PC-9 (cell line): ENCODE data around the gene TRAPPC5. TPM values are rescaled to one million over a fixed set of nuclear protein-coding genes. Genes with fewer than 3 reads are reported as not detected.

Source experiments
- BruUV-seq: library from RNA; stranded (reverse); fragments of 400-500 nt; replicated peaks from 2 replicates; lab custom pipeline; 2021; lab: Mats Ljungman, UMichigan
- CTCF ChIA-PET: fragments of 300-600 bp; sonication (Branson Sonifier 250); formaldehyde crosslinking; loops from one replicate; lab custom pipeline; 2022; ENCODE audit warnings: antibody characterized with exemption; lab: Charles Lee
- POLR2A ChIA-PET: fragments of 300-600 bp; sonication (Branson Sonifier 250); formaldehyde crosslinking; loops from one replicate; lab custom pipeline; 2022; ENCODE audit warnings: antibody characterized with exemption; ENCODE audit not compliant: unreplicated experiment; lab: Charles Lee
- DNase-seq, 2 experiments: peaks; one replicate each; pipeline versions ENCODE4 v3.0.0 to v3.0.0-alpha.2; 2015 to 2022; ENCODE audit warnings: mixed read lengths in 1 of 2
- H2AFZ ChIP-seq: fragments of 200-600 bp; sonication (generic); 2 replicates; pipeline ENCODE4 v1.8.1; 2017; ENCODE audit warnings: antibody characterized with exemption
- H3F3A ChIP-seq: fragments of 200-600 bp; sonication (generic); 2 replicates; pipeline ENCODE4 v1.8.1; 2017; ENCODE audit warnings: antibody characterized with exemption, mild to moderate bottlenecking, low read depth; ENCODE audit not compliant: insufficient read depth
- H3K27ac ChIP-seq: fragments of 200-600 bp; sonication (generic); 2 replicates; pipeline ENCODE4 v1.6.1; 2016; ENCODE audit warnings: mixed run types
- H3K27me3 ChIP-seq: fragments of 200-600 bp; sonication (generic); 2 replicates; pipeline ENCODE4 v1.6.1; 2016; ENCODE audit warnings: low read depth, mixed run types; ENCODE audit not compliant: insufficient read depth
- H3K36me3 ChIP-seq: fragments of 200-600 bp; sonication (generic); 2 replicates; pipeline ENCODE4 v1.6.1; 2016; ENCODE audit warnings: low read depth, mixed run types
- H3K4me1 ChIP-seq: fragments of 200-600 bp; sonication (generic); replicated peaks from 2 replicates; pipeline ENCODE4 v1.6.1; 2016; ENCODE audit warnings: mixed run types; ENCODE audit not compliant: insufficient read depth
- H3K4me2 ChIP-seq: fragments of 200-600 bp; sonication (generic); 2 replicates; pipeline ENCODE4 v1.6.1; 2017; ENCODE audit warnings: mixed run types
- H3K4me3 ChIP-seq: fragments of 200-600 bp; sonication (generic); 2 replicates; pipeline ENCODE4 v1.6.1; 2016; ENCODE audit warnings: mixed run types
- H3K79me2 ChIP-seq: fragments of 200-600 bp; sonication (generic); 2 replicates; pipeline ENCODE4 v1.6.1; 2017; ENCODE audit warnings: low read depth, mixed run types
- H3K9me2 ChIP-seq: fragments of 200-600 bp; sonication (generic); 2 replicates; pipeline ENCODE4 v1.8.1; 2017; ENCODE audit warnings: mild to moderate bottlenecking; ENCODE audit not compliant: insufficient read depth
- H3K9me3 ChIP-seq: fragments of 200-600 bp; sonication (generic); 2 replicates; pipeline ENCODE4 v1.8.1; 2016; ENCODE audit warnings: low read depth; ENCODE audit not compliant: insufficient read depth
- H4K20me1 ChIP-seq: fragments of 200-600 bp; sonication (generic); 2 replicates; pipeline ENCODE4 v1.8.1; 2017; ENCODE audit not compliant: insufficient read depth
- CTCF ChIP-seq: fragments of 200-600 bp; sonication (generic); conservative IDR thresholded peaks from 2 replicates; pipeline ENCODE4 v1.6.1; 2017; ENCODE audit warnings: mixed run types, antibody characterized with exemption, mild to moderate bottlenecking, moderate library complexity
- EZH2 ChIP-seq: fragments of 200-600 bp; sonication (generic); IDR thresholded peaks from 2 replicates; pipeline ENCODE4 v1.8.0; 2017; ENCODE audit warnings: antibody characterized with exemption, low read depth
- intact Hi-C: fragments of 100-400 bp; cut with micrococcal nuclease; formaldehyde crosslinking; loops from one replicate; pipeline ENCODE4 v1.10.0; 2022; ENCODE audit not compliant: unreplicated experiment
- total RNA-seq: library from RNA; stranded (reverse); gene quantifications from 2 replicates; pipeline ENCODE4 v1.2.3, GENCODE V29; 2021

Gene TRAPPC5
- total RNA-seq, 1 experiment from 2014 or later: 103 TPM

GRCh38 chr19:7674010-7675005 is 6.3 kb upstream of the TRAPPC5 start:
- TF ChIP-seq EZH2 (no peak), CTCF (no peak)
- POLR2A ChIA-PET: no interaction called here
- Histone ChIP-seq H3K9me3 (0 out of 2 replicates have a peak, but pooled peaks cover 3% of the 10 kb centered on the region), H3K4me1 (peaks cover 11% of the 10 kb centered on the region; the same call in 1 of the 2 replicates), H3F3A (peaks cover 7% of the 10 kb centered on the region; the same call in 1 of the 2 replicates), H2AFZ (0 out of 2 replicates have a peak overlapping the region, but pooled peaks have one; percentile 18), H3K79me2 (no peaks in the 10 kb centered on the region), H4K20me1 (no peaks in the 10 kb centered on the region), H3K36me3 (no peaks in the 10 kb centered on the region), H3K4me2 (peak overlapping the region; percentile 53), H3K9me2 (no peaks in the 10 kb centered on the region), H3K4me3 (no peak overlapping the region; the same call in 1 of the 2 replicates), H3K27me3 (peaks cover 73% of the 10 kb centered on the region), H3K27ac (no peak overlapping the region)
- intact Hi-C loops: loop anchor here (10.0 kb wide), 2 partner anchors 250 to 320 kb away; partner anchors contain the start of genes CTXN1 and SNAPC2
- no TSS peak for BruUV-seq
- peak; percentile 33 to 66 for DNase-seq
- CTCF ChIA-PET: interaction anchor here (0.6 kb wide), 1 partner anchor 188 kb away, joined by 3 read pairs; no protein-coding TSS in a partner anchor

- Histone ChIP-seq H3K79me2 (peaks cover 7% of the 10 kb centered on the region), H3K4me1 (peaks cover 16% of the 10 kb centered on the region; the same call in 1 of the 2 replicates), H3K36me3 (no peaks in the 10 kb centered on the region), H3F3A (peaks cover 7% of the 10 kb centered on the region; the same call in 1 of the 2 replicates), H3K9me2 (no peaks in the 10 kb centered on the region), H3K4me2 (peak overlapping the region; percentile 51), H4K20me1 (no peaks in the 10 kb centered on the region), H3K4me3 (no peak overlapping the region), H3K27me3 (peaks cover 56% of the 10 kb centered on the region), H3K9me3 (0 out of 2 replicates have a peak, but pooled peaks cover 3% of the 10 kb centered on the region), H2AFZ (no peak overlapping the region), H3K27ac (no peak overlapping the region)
- POLR2A ChIA-PET: no interaction called here
- no peak for DNase-seq
- BruUV-seq: no TSS peak
- TF ChIP-seq EZH2 (no peak), CTCF (no peak)
- intact Hi-C loops: loop anchor here (10.0 kb wide), 2 partner anchors 248 to 322 kb away; partner anchors contain the start of genes CTXN1 and SNAPC2
- CTCF ChIA-PET: no interaction called here
Measured at GRCh38 chr19:7676376-7676775, 4.3 kb upstream of the TRAPPC5 start.

GRCh38 chr19:7676854-7677253 is 3.8 kb upstream of the TRAPPC5 start, which contains the start of gene MCEMP1:
TSS of gene MCEMP1 (plus strand) at chr19:7677090. CDS start at chr19:7677121, 31 bp downstream.
- no TSS peak for BruUV-seq
- Histone ChIP-seq H3K9me3 (0 out of 2 replicates have a peak, but pooled peaks cover 3% of the 10 kb centered on the region), H2AFZ (no peak within 1 kb of the TSS), H3K4me3 (no peak within 1 kb of the TSS), H3F3A (peaks cover 7% of the 10 kb centered on the region; the same call in 1 of the 2 replicates), H3K36me3 (no peaks in the 10 kb centered on the region), H3K27me3 (peaks cover 52% of the 10 kb centered on the region), H3K79me2 (peaks cover 11% of the 10 kb centered on the region), H3K4me1 (peaks cover 16% of the 10 kb centered on the region; the same call in 1 of the 2 replicates), H3K4me2 (peak within 1 kb of the TSS; percentile 51), H4K20me1 (no peaks in the 10 kb centered on the region), H3K27ac (no peak within 1 kb of the TSS), H3K9me2 (no peaks in the 10 kb centered on the region)
- POLR2A ChIA-PET: no interaction called here
- TF ChIP-seq EZH2: no peak
- TF ChIP-seq CTCF: no peak
- intact Hi-C loops: loop anchor here (10.0 kb wide), 2 partner anchors 248 to 322 kb away; partner anchors contain the start of genes CTXN1 and SNAPC2
- no peak for DNase-seq
- CTCF ChIA-PET: no interaction called here
